ENCODE measurements around the gene BRAF. TPM values are rescaled to one million over a fixed set of nuclear protein-coding genes. Genes with fewer than 3 reads are reported as not detected.
A peak's percentile ranks its signal among the peaks of the same experiment; 100 is the strongest.

Gene BRAF
- total RNA-seq, 4 donors from 2014 or later: 35.7 to 60.0 (median 40.7) TPM

GRCh38 chr7:140676306-140676705, 248.4 kb downstream of the BRAF start:
- ATAC-seq (ENCODE audit: low FRiP score): no peak
- no peak for DNase-seq (ENCODE audit: low spot score)
- TF ChIP-seq CTCF (IDR thresholded peaks at IDR 0.05): no peak

GRCh38 chr7:140675726-140676125, 249.0 kb downstream of the BRAF start:
- DNase-seq (ENCODE audit: low spot score): no peak
- no peak for TF ChIP-seq CTCF (IDR thresholded peaks at IDR 0.05)
- ATAC-seq (ENCODE audit: low FRiP score): no peak

- ATAC-seq (ENCODE audit: low FRiP score): peak; percentile 30
- DNase-seq (ENCODE audit: low spot score): no peak
- TF ChIP-seq CTCF (IDR thresholded peaks at IDR 0.05): no peak
Observed at GRCh38 chr7:140674899-140675701, 249.6 kb downstream of the BRAF start.

- no peak for ATAC-seq (ENCODE audit: low FRiP score)
- no peak for TF ChIP-seq CTCF (IDR thresholded peaks at IDR 0.05)
- no peak for DNase-seq (ENCODE audit: low spot score)
Observed at GRCh38 chr7:140674356-140674800, 250.4 kb downstream of the BRAF start.

GRCh38 chr7:140673774-140674155, 251.0 kb downstream of the BRAF start:
- no peak for DNase-seq (ENCODE audit: low spot score)
- no peak for TF ChIP-seq CTCF (IDR thresholded peaks at IDR 0.05)
- ATAC-seq (ENCODE audit: low FRiP score): no peak

GRCh38 chr7:140673063-140673773, 251.5 kb downstream of the BRAF start:
- DNase-seq (ENCODE audit: low spot score) (no peak), ATAC-seq (ENCODE audit: low FRiP score) (peak; percentile 78)
- no peak for TF ChIP-seq CTCF (IDR thresholded peaks at IDR 0.05)
